HepG2 (cell line): ENCODE measurements around the gene ENTPD5. TPM values are rescaled to one million over a fixed set of nuclear protein-coding genes. Genes with fewer than 3 reads are reported as not detected.
A peak's percentile ranks its signal among the peaks of the same experiment; 100 is the strongest.

Source experiments
- ATF1 ChIP-seq: IDR thresholded peaks from 2 replicates; pipeline ENCODE4 v1.6.1; 2016; ENCODE audit warnings: mild to moderate bottlenecking, control low read depth
- GPN1 ChIP-seq: sonication (generic); formaldehyde crosslinking; IDR thresholded peaks from 2 replicates; pipeline ENCODE4 v1.5.1; 2020; ENCODE audit warnings: missing genetic modification reagents, borderline replicate concordance
- GRHL1 ChIP-seq: sonication (generic); formaldehyde crosslinking; conservative IDR thresholded peaks from 2 replicates; pipeline ENCODE4 v1.8.0; 2022; ENCODE audit warnings: missing genetic modification reagents
- GTF3A ChIP-seq: sonication (generic); formaldehyde crosslinking; conservative IDR thresholded peaks from 2 replicates; pipeline ENCODE4 v1.4.0; 2020; ENCODE audit warnings: mild to moderate bottlenecking, missing genetic modification reagents
- ISX ChIP-seq: sonication (generic); formaldehyde crosslinking; conservative IDR thresholded peaks from 2 replicates; pipeline ENCODE4 v1.5.0; 2020; ENCODE audit warnings: missing genetic modification reagents
- KLF13 ChIP-seq: sonication (generic); formaldehyde crosslinking; IDR thresholded peaks from 2 replicates; pipeline ENCODE4 v1.4.0; 2020; ENCODE audit warnings: mild to moderate bottlenecking, missing genetic modification reagents
- MYPOP ChIP-seq: sonication (generic); formaldehyde crosslinking; IDR thresholded peaks from 2 replicates; pipeline ENCODE4 v1.8.1; 2023; ENCODE audit warnings: mild to moderate bottlenecking, moderate library complexity, missing genetic modification reagents
- NR0B2 ChIP-seq: sonication (generic); formaldehyde crosslinking; IDR thresholded peaks from 2 replicates; pipeline ENCODE4 v1.4.0; 2020; ENCODE audit warnings: mild to moderate bottlenecking, missing genetic modification reagents
- SNAPC4 ChIP-seq: sonication (generic); formaldehyde crosslinking; IDR thresholded peaks from 2 replicates; pipeline ENCODE4 v1.4.0; 2020; ENCODE audit warnings: mild to moderate bottlenecking, missing genetic modification reagents
- TEAD2 ChIP-seq: sonication (generic); formaldehyde crosslinking; IDR thresholded peaks from 2 replicates; pipeline ENCODE4 v1.9.0; 2021; ENCODE audit warnings: missing genetic modification reagents
- ZBTB1 ChIP-seq: sonication (generic); formaldehyde crosslinking; IDR thresholded peaks from 2 replicates; pipeline ENCODE4 v1.4.0; 2020; ENCODE audit warnings: missing genetic modification reagents, borderline replicate concordance
- ZBTB42 ChIP-seq: sonication (generic); formaldehyde crosslinking; IDR thresholded peaks from 2 replicates; pipeline ENCODE4 v1.5.0; 2020; ENCODE audit warnings: mild to moderate bottlenecking, missing genetic modification reagents
- ZKSCAN1 ChIP-seq: fragments of 150-350 bp; IDR thresholded peaks from 2 replicates; pipeline ENCODE4 v1.6.1; 2014; ENCODE audit warnings: low read length
- ZNF292 ChIP-seq: sonication (generic); formaldehyde crosslinking; IDR thresholded peaks from 2 replicates; pipeline ENCODE4 v1.8.1; 2022; ENCODE audit warnings: mild to moderate bottlenecking, low read depth, missing genetic modification reagents, borderline replicate concordance
- ZNF446 ChIP-seq: sonication (generic); formaldehyde crosslinking; IDR thresholded peaks from 2 replicates; pipeline ENCODE4 v1.5.0; 2020; ENCODE audit warnings: mild to moderate bottlenecking, missing genetic modification reagents
- ZNF580 ChIP-seq: IDR thresholded peaks from 2 replicates; pipeline ENCODE4 v1.6.1; 2016; ENCODE audit warnings: low read depth, borderline replicate concordance
- ZNF614 ChIP-seq: IDR thresholded peaks from 2 replicates; pipeline ENCODE4 v1.6.1; 2018; ENCODE audit warnings: missing biosample characterization, missing genetic modification reagents, inconsistent platforms, borderline replicate concordance
- ZNF644 ChIP-seq: IDR thresholded peaks from 2 replicates; pipeline ENCODE4 v1.6.1; 2016; ENCODE audit warnings: low read depth
- ZNF766 ChIP-seq: sonication (generic); formaldehyde crosslinking; IDR thresholded peaks from 2 replicates; pipeline ENCODE4 v1.5.0; 2020; ENCODE audit warnings: missing genetic modification reagents, borderline replicate concordance
- ZNF850 ChIP-seq: sonication (generic); formaldehyde crosslinking; conservative IDR thresholded peaks from 2 replicates; pipeline ENCODE4 v1.9.0; 2021; ENCODE audit warnings: mild to moderate bottlenecking, missing genetic modification reagents
- polyA plus RNA-seq, 8 experiments: library from polyadenylated mRNA; depleted of rRNA in 3 of 8; stranded (reverse) in 7 of 8; unstranded in 1 of 8; fragments of >200 nt; fragmentation: Illumina TruSeq in 4 of 8; extraction: Trizol in 4 of 8; gene quantifications; 2 replicates each; pipeline versions ENCODE4 v1.2.1 to v1.2.3, GENCODE V29; 2011 to 2016; ENCODE audit warnings: low read depth in 4 of 8, missing spikeins in 1 of 8, mixed read lengths in 1 of 8; ENCODE audit not compliant: insufficient read depth in 1 of 8
- total RNA-seq, 5 experiments: library from RNA; depleted of rRNA; stranded (reverse); fragments of >200 nt; fragmentation: Illumina TruSeq; extraction: Trizol; gene quantifications; 2 replicates each; pipeline ENCODE4 v1.2.3, GENCODE V29; 2016; ENCODE audit warnings: low read depth in 1 of 5

Gene ENTPD5
- total and polyA plus RNA-seq, 2 of the 13 experiments (the other 11 are each of a cell fraction or from before 2014, with no cell fraction given) = 33.8 to 43.3 TPM

GRCh38 chr14:73949752-73950734 is 69.0 kb downstream of the ENTPD5 start, which contains the start of the genes COQ6 and FAM161B (continued):
- peak; percentile 70; the same call in 1 of the 2 replicates for TF ChIP-seq MYPOP (CRISPR knock-in tag)
- TF ChIP-seq KLF13 = no peak
- no peak for TF ChIP-seq ZNF766
- TF ChIP-seq GTF3A (CRISPR knock-in tag) = no peak
- TF ChIP-seq ZNF292 (CRISPR knock-in tag) = peak; percentile 51; the same call in 1 of the 2 replicates
- TF ChIP-seq ZNF644 (CRISPR knock-in tag) = no peak
- TF ChIP-seq NR0B2 (CRISPR knock-in tag) = peak; percentile 82; the same call in 1 of the 2 replicates
- TF ChIP-seq ZNF446 = no peak
- TF ChIP-seq TEAD2 (CRISPR knock-in tag) = no peak
- TF ChIP-seq ISX (CRISPR knock-in tag) = no peak
- peak; percentile 24; the same call in 1 of the 2 replicates for TF ChIP-seq ZNF614 (CRISPR knock-in tag)
- TF ChIP-seq ZKSCAN1 = 0 out of 2 replicates have a peak, but pooled peaks have one; percentile 2
- peak; percentile 78 for TF ChIP-seq ATF1 (CRISPR knock-in tag)
- TF ChIP-seq ZNF580 (CRISPR knock-in tag) = peak; percentile 76; the same call in 1 of the 2 replicates
- TF ChIP-seq ZBTB42 = no peak; the same call in 1 of the 2 replicates
- no peak for TF ChIP-seq ZBTB1 (CRISPR knock-in tag)
- no peak for TF ChIP-seq GRHL1
- TF ChIP-seq SNAPC4 (CRISPR knock-in tag) = peak; percentile 30; the same call in 1 of the 2 replicates
- no peak for TF ChIP-seq ZNF850 (CRISPR knock-in tag)
- TF ChIP-seq GPN1 (CRISPR knock-in tag) = no peak; the same call in 1 of the 2 replicates
